Epithelial cell of proximal tubule (primary cell): ENCODE measurements around the gene MMP21. TPM values are rescaled to one million over a fixed set of nuclear protein-coding genes. Genes with fewer than 3 reads are reported as not detected.

ENCODE experiments used
- DNase-seq: peaks from one replicate; pipeline ENCODE4 v3.0.0-alpha.2; 2011; ENCODE audit warnings: low read depth
- H3K4me3 ChIP-seq: 2 replicates; pipeline ENCODE4 v1.5.1; 2011; ENCODE audit warnings: low read depth, mild to moderate bottlenecking, low read length
- CTCF ChIP-seq: conservative IDR thresholded peaks from 2 replicates; pipeline ENCODE4 v1.5.1; 2012; ENCODE audit warnings: low read depth, mild to moderate bottlenecking, low read length
- total RNA-seq: library from RNA; depleted of rRNA; stranded (reverse); fragments of >200 nt; gene quantifications from 2 replicates; pipeline ENCODE4 v1.2.3, GENCODE V29; 2015

Gene MMP21
- total RNA-seq, 1 donor from 2014 or later, result 0.06 TPM

- no peak overlapping the region for H3K4me3 ChIP-seq
- DNase-seq, result no peak
- no peak for TF ChIP-seq CTCF
Observed at GRCh38 chr10:125792342-125793300, 17.0 kb upstream of the MMP21 start.

GRCh38 chr10:125788156-125789034 is 12.8 kb upstream of the MMP21 start:
- no peak for DNase-seq
- no peak overlapping the region for H3K4me3 ChIP-seq
- no peak for TF ChIP-seq CTCF

- H3K4me3 ChIP-seq, result no peak overlapping the region
- TF ChIP-seq CTCF, result no peak
- no peak for DNase-seq
Observed at GRCh38 chr10:125785791-125786190, 10.2 kb upstream of the MMP21 start.

- TF ChIP-seq CTCF, result no peak
Observed at GRCh38 chr10:125783957-125784356, 8.3 kb upstream of the MMP21 start.

GRCh38 chr10:125783408-125783807 is 7.8 kb upstream of the MMP21 start:
- no peak for TF ChIP-seq CTCF
- no peak for DNase-seq
- no peak overlapping the region for H3K4me3 ChIP-seq

More at GRCh38 chr10:125783957-125784356, 8.3 kb upstream of the MMP21 start:
- no peak for DNase-seq
- H3K4me3 ChIP-seq, result no peak overlapping the region

GRCh38 chr10:125782616-125783015 is 7.0 kb upstream of the MMP21 start:
- DNase-seq, result no peak
- no peak overlapping the region for H3K4me3 ChIP-seq
- TF ChIP-seq CTCF, result no peak
